GM23338 (cell line): ENCODE data around the gene PPP2R5A.

Source experiments
- CTCF ChIP-seq, 2 experiments: fragments of 200-600 bp in 1 of 2; sonication (generic) in 1 of 2; conservative IDR thresholded peaks; 2 replicates each; pipeline versions ENCODE4 v1.5.1 to v1.6.1; 2016 to 2017; ENCODE audit warnings: antibody characterized with exemption in 2 of 2, low read depth in 2 of 2, mild to moderate bottlenecking in 2 of 2, moderate library complexity in 1 of 2
- EZH2phosphoT487 ChIP-seq: fragments of 200-600 bp; sonication (generic); IDR thresholded peaks from one replicate; pipeline ENCODE4 v1.8.1; 2018; ENCODE audit warnings: antibody characterized with exemption; ENCODE audit not compliant: unreplicated experiment
- JUNB ChIP-seq: IDR thresholded peaks from one replicate; pipeline ENCODE4 v1.6.1; 2016; ENCODE audit warnings: antibody characterized with exemption; ENCODE audit not compliant: unreplicated experiment
- POLR2AphosphoS5 ChIP-seq: IDR thresholded peaks from 2 replicates; pipeline ENCODE4 v1.6.1; 2016; ENCODE audit warnings: antibody characterized with exemption, low read depth
- REST ChIP-seq: IDR thresholded peaks from one replicate; pipeline ENCODE4 v1.6.1; 2018; ENCODE audit warnings: antibody characterized with exemption; ENCODE audit not compliant: unreplicated experiment

GRCh38 chr1:212396638-212397037 is 111.4 kb downstream of the PPP2R5A start:
- no peak for TF ChIP-seq EZH2phosphoT487
- no peak for TF ChIP-seq REST
- TF ChIP-seq POLR2AphosphoS5: no peak
- TF ChIP-seq CTCF (conservative IDR thresholded peaks at IDR 0.05; ENCODE audit: low read depth in 2 of 2): no peak
- no peak for TF ChIP-seq JUNB
